Neural crest cell (in vitro differentiated cells): ENCODE results near the gene FGD5. TPM values are rescaled to one million over a fixed set of nuclear protein-coding genes. Genes with fewer than 3 reads are reported as not detected.

Experiments
- DNase-seq: peaks from one replicate; pipeline ENCODE4 v3.0.0; 2021; ENCODE audit warnings: low read depth, mixed read lengths, low spot score
- H3K27ac Mint-ChIP-seq: one replicate; pipeline ENCODE4 v1.8.0; 2021; ENCODE audit warnings: mild to moderate bottlenecking, mixed read lengths; ENCODE audit not compliant: unreplicated experiment
- H3K27me3 Mint-ChIP-seq: 2 replicates; pipeline ENCODE4 v1.8.0; 2021; ENCODE audit warnings: low read depth, mild to moderate bottlenecking, mixed read lengths
- H3K36me3 Mint-ChIP-seq: 2 replicates; pipeline ENCODE4 v1.8.0; 2021; ENCODE audit warnings: low read depth, mild to moderate bottlenecking, mixed read lengths
- H3K4me1 Mint-ChIP-seq: 2 replicates; pipeline ENCODE4 v1.8.0; 2021; ENCODE audit warnings: mixed read lengths
- H3K4me3 Mint-ChIP-seq: one replicate; pipeline ENCODE4 v1.8.0; 2021; ENCODE audit warnings: mild to moderate bottlenecking, mixed read lengths
- H3K9me3 Mint-ChIP-seq: 2 replicates; pipeline ENCODE4 v1.8.0; 2021; ENCODE audit warnings: mixed read lengths
- CTCF ChIP-seq: fragments of 200-600 bp; sonication (generic); conservative IDR thresholded peaks from 2 replicates; pipeline ENCODE4 v1.5.0; 2021; ENCODE audit warnings: antibody characterized with exemption, mild to moderate bottlenecking
- total RNA-seq: library from RNA; stranded (reverse); gene quantifications from 2 replicates; pipeline ENCODE4 v1.2.1, GENCODE V29; 2021

FGD5 gene
- total RNA-seq, 1 donor from 2014 or later, result 0.61 TPM

GRCh38 chr3:14947886-14948608, 129.3 kb downstream of the FGD5 start:
- TF ChIP-seq CTCF, result no peak
- Mint-ChIP-seq H3K27ac (peak overlapping the region; percentile 100), H3K9me3 (no peaks in the 10 kb centered on the region), H3K27me3 (no peaks in the 10 kb centered on the region), H3K4me3 (peak overlapping the region; percentile 100), H3K4me1 (peaks cover 34% of the 10 kb centered on the region), H3K36me3 (peaks cover 3% of the 10 kb centered on the region)
- DNase-seq, result peak; percentile 93

GRCh38 chr3:14948609-14949038, 129.9 kb downstream of the FGD5 start:
- peak overlapping the region; percentile 96 for H3K27ac Mint-ChIP-seq
- peaks cover 30% of the 10 kb centered on the region for H3K4me1 Mint-ChIP-seq
- H3K9me3 Mint-ChIP-seq, result no peaks in the 10 kb centered on the region
- DNase-seq, result no peak
- no peak for TF ChIP-seq CTCF
- no peaks in the 10 kb centered on the region for H3K27me3 Mint-ChIP-seq
- H3K36me3 Mint-ChIP-seq, result peaks cover 3% of the 10 kb centered on the region
- peak overlapping the region; percentile 100 for H3K4me3 Mint-ChIP-seq

- DNase-seq, result no peak
- H3K4me3 Mint-ChIP-seq, result peak overlapping the region; percentile 100
These were observed 130.4 kb downstream of the FGD5 start for GRCh38 chr3:14949126-14949525.

GRCh38 chr3:14950274-14950673, 131.5 kb downstream of the FGD5 start:
- no peaks in the 10 kb centered on the region for H3K9me3 Mint-ChIP-seq
- H3K27ac Mint-ChIP-seq, result no peak overlapping the region
- H3K4me1 Mint-ChIP-seq, result peaks cover 30% of the 10 kb centered on the region
- H3K36me3 Mint-ChIP-seq, result no peaks in the 10 kb centered on the region
- H3K27me3 Mint-ChIP-seq, result no peaks in the 10 kb centered on the region
- no peak for DNase-seq
- H3K4me3 Mint-ChIP-seq, result peak overlapping the region; percentile 41
- TF ChIP-seq CTCF, result no peak

More at GRCh38 chr3:14949126-14949525, 130.4 kb downstream of the FGD5 start:
- TF ChIP-seq CTCF, result no peak
- Mint-ChIP-seq H3K27ac (peak overlapping the region; percentile 96), H3K36me3 (no peaks in the 10 kb centered on the region), H3K27me3 (no peaks in the 10 kb centered on the region), H3K4me1 (peaks cover 30% of the 10 kb centered on the region), H3K9me3 (no peaks in the 10 kb centered on the region)

GRCh38 chr3:14957153-14957552, 138.4 kb downstream of the FGD5 start:
- no peak for DNase-seq
- Mint-ChIP-seq H3K9me3 (no peaks in the 10 kb centered on the region), H3K27me3 (no peaks in the 10 kb centered on the region), H3K4me1 (peaks cover 14% of the 10 kb centered on the region), H3K4me3 (no peak overlapping the region), H3K36me3 (no peaks in the 10 kb centered on the region), H3K27ac (no peak overlapping the region)
- no peak for TF ChIP-seq CTCF
